GM21717 (cell line): ENCODE measurements around the gene FSIP1.

Experiments
- ATAC-seq: cut with Tn5 transposase; IDR thresholded peaks from one replicate; pipeline ENCODE4 v1.9.1; 2021; ENCODE audit warnings: mild to moderate bottlenecking, moderate library complexity; ENCODE audit not compliant: unreplicated experiment

Gene FSIP1

GRCh38 chr15:39558421-39558820 is 224.2 kb downstream of the FSIP1 start:
- ATAC-seq: no peak

- ATAC-seq: no peak
Observed at GRCh38 chr15:39556461-39556860, 226.2 kb downstream of the FSIP1 start.

- no peak for ATAC-seq
Observed at GRCh38 chr15:39555885-39556284, 226.8 kb downstream of the FSIP1 start.

GRCh38 chr15:39554746-39555387 is 227.8 kb downstream of the FSIP1 start:
- ATAC-seq: peak; percentile 45

GRCh38 chr15:39553947-39554693 is 228.5 kb downstream of the FSIP1 start:
- no peak for ATAC-seq

GRCh38 chr15:39552556-39552955 is 230.1 kb downstream of the FSIP1 start:
- ATAC-seq: no peak

- no peak for ATAC-seq
Observed at GRCh38 chr15:39551476-39551875, 231.2 kb downstream of the FSIP1 start.
